ENCODE data around the gene NABP2.
A peak's percentile ranks its signal among the peaks of the same experiment; 100 is the strongest.

The NABP2 gene

DNA sequence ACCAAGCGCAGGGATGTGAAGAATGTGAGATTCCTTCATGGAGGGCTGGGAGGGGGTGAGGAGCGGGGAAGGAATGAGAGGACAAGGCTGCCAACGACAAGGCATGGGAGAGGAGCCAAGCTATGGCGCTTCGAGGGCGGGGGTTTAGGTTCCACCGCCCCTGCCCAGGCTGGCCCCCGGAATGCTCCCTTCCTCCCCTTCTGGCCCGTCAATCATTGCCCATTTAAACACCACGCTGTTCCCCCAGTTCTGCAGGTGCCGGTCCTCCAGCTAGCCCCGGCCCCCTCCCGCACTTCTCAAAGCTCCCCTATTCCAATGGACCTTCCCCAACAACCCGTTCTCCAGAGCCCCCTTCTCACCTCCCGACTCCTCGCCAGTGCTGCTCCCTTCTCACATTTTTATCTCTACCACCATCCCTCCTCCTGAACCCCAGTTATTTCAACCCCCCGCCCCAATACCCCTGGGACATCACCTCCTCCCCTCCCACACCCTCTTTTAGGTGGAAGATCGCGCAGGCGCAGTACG lies 2.8 kb upstream of the NABP2 start:
- DNase-seq (ENCODE audit: low read depth) = peak; percentile 68
- TF ChIP-seq, protein P1, sequence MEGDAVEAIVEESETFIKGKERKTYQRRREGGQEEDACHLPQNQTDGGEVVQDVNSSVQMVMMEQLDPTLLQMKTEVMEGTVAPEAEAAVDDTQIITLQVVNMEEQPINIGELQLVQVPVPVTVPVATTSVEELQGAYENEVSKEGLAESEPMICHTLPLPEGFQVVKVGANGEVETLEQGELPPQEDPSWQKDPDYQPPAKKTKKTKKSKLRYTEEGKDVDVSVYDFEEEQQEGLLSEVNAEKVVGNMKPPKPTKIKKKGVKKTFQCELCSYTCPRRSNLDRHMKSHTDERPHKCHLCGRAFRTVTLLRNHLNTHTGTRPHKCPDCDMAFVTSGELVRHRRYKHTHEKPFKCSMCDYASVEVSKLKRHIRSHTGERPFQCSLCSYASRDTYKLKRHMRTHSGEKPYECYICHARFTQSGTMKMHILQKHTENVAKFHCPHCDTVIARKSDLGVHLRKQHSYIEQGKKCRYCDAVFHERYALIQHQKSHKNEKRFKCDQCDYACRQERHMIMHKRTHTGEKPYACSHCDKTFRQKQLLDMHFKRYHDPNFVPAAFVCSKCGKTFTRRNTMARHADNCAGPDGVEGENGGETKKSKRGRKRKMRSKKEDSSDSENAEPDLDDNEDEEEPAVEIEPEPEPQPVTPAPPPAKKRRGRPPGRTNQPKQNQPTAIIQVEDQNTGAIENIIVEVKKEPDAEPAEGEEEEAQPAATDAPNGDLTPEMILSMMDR (IDR thresholded peaks at IDR 0.05; ENCODE audit: low read depth, low read length, missing control alignments) = no peak
- H3K4me3 ChIP-seq (ENCODE audit: low read depth, low read length) = peak overlapping the region; percentile 64
- in situ Hi-C loops (cut with HindIII; ENCODE audit: low sequenced_read_pairs) = loop anchor here (5.0 kb wide), 1 partner anchor 94 kb away; the partner anchor contains the start of gene ESYT1

DNA sequence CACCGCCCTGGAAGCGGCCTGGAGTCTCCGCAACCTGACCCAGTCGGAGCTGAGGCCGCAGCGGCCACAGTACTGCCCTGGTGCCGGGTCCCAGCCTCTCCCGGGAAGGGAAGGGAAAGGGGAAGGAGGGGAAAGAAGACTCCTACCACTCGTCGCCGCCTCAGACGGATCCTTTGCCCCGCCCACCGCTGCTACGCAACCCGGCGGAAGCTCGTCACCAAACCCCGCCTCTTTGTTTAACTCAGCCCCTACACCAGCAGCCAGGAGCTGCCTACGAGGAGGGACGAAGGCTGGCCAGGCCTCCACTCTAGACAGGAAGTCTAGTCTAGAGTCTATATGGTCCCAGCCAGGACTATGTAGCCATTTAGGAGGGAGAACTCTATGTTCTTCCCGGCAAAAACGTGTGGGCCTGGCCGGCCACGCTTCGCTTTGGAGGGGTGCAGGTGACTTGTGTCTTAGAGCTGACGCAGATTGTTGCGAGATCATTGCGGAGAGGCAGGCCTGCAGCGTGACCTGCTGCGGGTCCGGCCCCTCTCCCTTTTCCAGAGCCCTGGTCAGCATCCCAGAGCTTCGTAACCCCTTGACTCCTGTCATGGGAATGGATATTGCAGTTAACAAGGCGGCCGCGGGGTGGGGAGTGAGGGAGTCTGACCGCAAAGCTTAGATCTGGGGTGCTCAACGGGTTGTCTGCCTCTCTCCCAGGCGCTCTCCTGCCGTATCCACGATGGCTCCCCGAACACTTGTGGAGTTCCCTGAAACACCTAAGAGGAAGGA lies 2.2 kb upstream of the NABP2 start, which contains the start of gene RNF41:
TSS of gene RNF41 (minus strand) at position 166 of the 774 bp plus-strand sequence. CDS start 7,875 bp downstream, outside the sequence.
- TF ChIP-seq, protein P1 (IDR thresholded peaks at IDR 0.05; ENCODE audit: low read depth, low read length, missing control alignments) = no peak
- H3K4me3 ChIP-seq (ENCODE audit: low read depth, low read length) = peak within 1 kb of the TSS; percentile 64
- in situ Hi-C loops (cut with HindIII; ENCODE audit: low sequenced_read_pairs) = loop anchor here (5.0 kb wide), 1 partner anchor 95 kb away; the partner anchor contains the start of gene ESYT1
- peak; percentile 93 for DNase-seq (ENCODE audit: low read depth)

DNA sequence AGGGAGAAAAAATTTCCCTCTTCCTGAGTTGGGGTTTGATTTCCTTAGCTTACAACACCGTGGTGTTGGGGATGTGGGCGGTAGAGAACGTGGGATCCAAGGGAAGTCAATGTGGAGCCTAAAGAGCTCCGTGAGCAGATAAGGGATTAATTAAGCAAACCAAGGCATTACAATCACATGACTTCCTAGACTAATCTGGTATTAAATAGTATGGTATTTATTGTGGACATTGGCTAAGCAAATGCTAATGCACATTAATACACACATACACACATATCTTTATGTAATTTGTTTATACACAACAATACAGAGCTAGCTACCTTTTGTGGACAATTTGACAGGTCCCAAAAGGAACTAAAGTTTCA lies 1.6 kb upstream of the NABP2 start:
- in situ Hi-C loops (cut with HindIII; ENCODE audit: low sequenced_read_pairs) = loop anchor here (5.0 kb wide), 1 partner anchor 95 kb away; the partner anchor contains the start of gene ESYT1
- TF ChIP-seq, protein P1 (IDR thresholded peaks at IDR 0.05; ENCODE audit: low read depth, low read length, missing control alignments) = no peak
- DNase-seq (ENCODE audit: low read depth) = no peak
- peak overlapping the region; percentile 64 for H3K4me3 ChIP-seq (ENCODE audit: low read depth, low read length)

DNA sequence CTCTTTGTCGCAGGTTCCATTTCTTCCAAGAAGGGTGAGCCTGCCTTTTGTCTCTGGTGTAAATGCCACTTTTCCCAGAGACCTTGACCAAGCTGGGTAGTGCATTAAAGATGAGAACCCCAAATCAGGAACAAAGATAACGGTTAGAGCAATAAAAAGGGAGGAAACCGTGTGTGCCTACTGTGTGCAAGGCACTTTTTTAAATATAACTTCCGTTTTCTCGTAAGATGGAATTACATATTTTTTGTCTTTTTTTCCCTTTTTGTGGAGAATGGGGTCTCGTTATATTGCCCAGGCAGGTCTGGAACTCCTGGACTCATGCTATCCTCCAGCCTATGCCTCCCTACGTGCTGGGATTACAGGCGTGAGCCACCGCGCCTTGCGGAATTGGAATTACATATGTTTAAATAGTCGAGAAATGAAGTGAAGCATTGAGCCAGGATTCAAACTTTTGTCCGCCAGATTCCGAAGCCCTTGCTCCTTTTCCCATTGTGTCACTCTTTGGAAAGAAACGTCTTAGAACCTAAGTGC lies 506 bp upstream of the NABP2 start:
- in situ Hi-C loops (cut with HindIII; ENCODE audit: low sequenced_read_pairs) = loop anchor here (5.0 kb wide), 1 partner anchor 96 kb away; the partner anchor contains the start of gene ESYT1

DNA sequence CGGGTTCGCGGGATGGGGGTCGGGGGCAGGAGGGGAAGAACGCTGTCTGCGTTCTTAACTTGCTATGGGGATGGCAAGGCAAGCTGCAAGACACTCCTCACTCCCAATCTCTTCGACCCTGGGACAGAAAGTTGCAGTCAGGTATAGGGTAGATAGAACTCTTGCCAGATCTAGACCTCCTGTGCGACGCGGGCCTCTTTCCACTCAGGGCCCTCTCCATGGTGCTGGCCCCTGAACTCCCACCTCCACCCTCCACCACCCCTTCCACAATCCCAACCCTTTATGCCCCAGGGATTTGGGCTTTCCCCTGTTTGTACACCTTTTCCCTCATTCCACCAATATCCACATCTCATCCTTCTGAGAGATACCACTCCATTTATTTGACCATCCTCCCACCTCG lies 812 bp downstream of the NABP2 start:
- TF ChIP-seq, protein P1 (IDR thresholded peaks at IDR 0.05; ENCODE audit: low read depth, low read length, missing control alignments) = no peak
- peak overlapping the region; percentile 75 for H3K4me3 ChIP-seq (ENCODE audit: low read depth, low read length)
- DNase-seq (ENCODE audit: low read depth) = no peak
- in situ Hi-C loops (cut with HindIII; ENCODE audit: low sequenced_read_pairs) = loop anchor here (5.0 kb wide), 1 partner anchor 98 kb away; the partner anchor contains the start of gene ESYT1

More for the DNA sequence above, 506 bp upstream of the NABP2 start:
- H3K4me3 ChIP-seq (ENCODE audit: low read depth, low read length) = no peak overlapping the region
- DNase-seq (ENCODE audit: low read depth) = no peak
- TF ChIP-seq, protein P1 (IDR thresholded peaks at IDR 0.05; ENCODE audit: low read depth, low read length, missing control alignments) = no peak

DNA sequence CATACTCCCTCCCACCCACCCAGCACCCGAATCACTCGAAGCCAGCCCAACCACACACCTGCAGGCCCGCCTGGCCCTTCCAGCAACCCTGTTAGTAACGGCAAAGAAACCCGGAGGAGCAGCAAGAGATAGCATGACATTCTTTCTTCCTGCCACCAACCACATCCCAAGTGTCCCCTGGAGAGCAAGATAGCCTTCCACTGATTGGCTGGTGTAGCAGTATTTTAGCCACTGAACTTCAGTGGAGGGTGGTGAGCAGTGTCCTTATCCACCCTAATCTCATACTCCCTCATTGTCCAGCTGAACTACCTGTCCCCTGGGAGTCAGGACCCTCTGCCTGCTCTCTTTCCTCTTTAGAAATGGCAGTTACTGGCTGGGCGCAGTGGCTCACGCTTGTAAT lies 4.9 kb downstream of the NABP2 start:
- no peak overlapping the region for H3K4me3 ChIP-seq (ENCODE audit: low read depth, low read length)
- TF ChIP-seq, protein P1 (IDR thresholded peaks at IDR 0.05; ENCODE audit: low read depth, low read length, missing control alignments) = no peak
- DNase-seq (ENCODE audit: low read depth) = no peak
- in situ Hi-C loops (cut with HindIII; ENCODE audit: low sequenced_read_pairs) = no loop called here
